HCT116 (cell line): Measurements from ENCODE around the gene GOLGA1.

Source experiments
- CEBPB ChIP-seq: IDR thresholded peaks from 2 replicates; pipeline ENCODE4 v1.6.1; 2012; ENCODE audit warnings: low read depth
- CTCF ChIP-seq, 3 experiments: fragments of 200-600 bp in 1 of 3; sonication (generic) in 1 of 3; IDR thresholded peaks in 2 of 3; conservative IDR thresholded peaks in 1 of 3; 2 replicates each; pipeline ENCODE4 v1.5.1; 2012 to 2017; ENCODE audit warnings: low read depth in 2 of 3, low read length in 2 of 3, antibody characterized with exemption in 1 of 3, borderline replicate concordance in 1 of 3, control low read depth in 1 of 3, mild to moderate bottlenecking in 1 of 3, mixed read lengths in 1 of 3, mixed run types in 1 of 3, moderate library complexity in 1 of 3; ENCODE audit not compliant: insufficient read depth in 1 of 3
- ELF1 ChIP-seq: IDR thresholded peaks from 2 replicates; pipeline ENCODE4 v1.6.1; 2012; ENCODE audit warnings: low read depth, borderline replicate concordance
- EZH2 ChIP-seq: fragments of 200-600 bp; sonication (generic); IDR thresholded peaks from 2 replicates; pipeline ENCODE4 v1.6.1; 2017; ENCODE audit warnings: antibody characterized with exemption, mixed run types
- EZH2phosphoT487 ChIP-seq: fragments of 200-600 bp; IDR thresholded peaks from 2 replicates; pipeline ENCODE4 v1.6.1; 2018; ENCODE audit warnings: antibody characterized with exemption, borderline replicate concordance
- JUND ChIP-seq: IDR thresholded peaks from 2 replicates; pipeline ENCODE4 v1.6.1; 2012
- POLR2A ChIP-seq: IDR thresholded peaks from 2 replicates; pipeline ENCODE4 v1.7.0; 2011; ENCODE audit warnings: borderline replicate concordance; ENCODE audit not compliant: insufficient read depth, insufficient read length; ENCODE audit errors: extremely low read depth
- POLR2AphosphoS5 ChIP-seq: IDR thresholded peaks from 2 replicates; pipeline ENCODE4 v1.6.1; 2011; ENCODE audit warnings: mild to moderate bottlenecking, low read depth, low read length, moderate library complexity
- RAD21 ChIP-seq: IDR thresholded peaks from 2 replicates; pipeline ENCODE4 v1.6.1; 2012; ENCODE audit warnings: low read depth, mild to moderate bottlenecking
- SP1 ChIP-seq: IDR thresholded peaks from 2 replicates; pipeline ENCODE4 v1.6.1; 2012; ENCODE audit warnings: low read depth
- TCF7L2 ChIP-seq: IDR thresholded peaks from 2 replicates; pipeline ENCODE4 v1.7.0; 2011; ENCODE audit warnings: borderline replicate concordance, inconsistent platforms; ENCODE audit not compliant: insufficient read depth, insufficient read length; ENCODE audit errors: extremely low read depth
- YY1 ChIP-seq: IDR thresholded peaks from 2 replicates; pipeline ENCODE4 v1.6.1; 2011; ENCODE audit warnings: low read length, low read depth, moderate library complexity, mild to moderate bottlenecking; ENCODE audit not compliant: insufficient replicate concordance; ENCODE audit errors: extremely low read depth
- ZNF274 ChIP-seq: fragments of 200-500 bp; sonication (Bioruptor generic); IDR thresholded peaks from 2 replicates; pipeline ENCODE4 v1.6.1; 2014; ENCODE audit warnings: mild to moderate bottlenecking, low read depth, low read length, inconsistent platforms

- TF ChIP-seq CTCF (IDR thresholded peaks at IDR 0.05 in 2 of 3, conservative IDR thresholded peaks at IDR 0.05 in 1 of 3; ENCODE audit: borderline replicate concordance in 1 of 3, insufficient read depth in 1 of 3, low read depth in 2 of 3, low read length in 2 of 3), result no peak
- no peak for TF ChIP-seq EZH2phosphoT487
- no peak for TF ChIP-seq JUND
- no peak for TF ChIP-seq ZNF274
- TF ChIP-seq CEBPB, result no peak
- TF ChIP-seq POLR2AphosphoS5, result no peak
- no peak for TF ChIP-seq YY1
- no peak for TF ChIP-seq TCF7L2
- no peak for TF ChIP-seq EZH2
- no peak for TF ChIP-seq ELF1
- TF ChIP-seq POLR2A, result no peak
- no peak for TF ChIP-seq SP1
- TF ChIP-seq RAD21, result no peak
Observed at GRCh38 chr9:124873664-124874063, 67.2 kb downstream of the GOLGA1 start.
